PC-3 (cell line): ENCODE data around the gene SP1.

Experiments used
- CTCF ChIP-seq: fragments of 300-600 bp; sonication (generic); conservative IDR thresholded peaks from 2 replicates; pipeline ENCODE4 v1.5.1; 2017; ENCODE audit warnings: antibody characterized with exemption, low read depth, mild to moderate bottlenecking, low read length
- EZH2 ChIP-seq: fragments of 300-600 bp; sonication (generic); IDR thresholded peaks from one replicate; pipeline ENCODE4 v1.6.1; 2017; ENCODE audit warnings: antibody characterized with exemption, mild to moderate bottlenecking, low read length; ENCODE audit not compliant: unreplicated experiment
- EZH2phosphoT487 ChIP-seq: fragments of 300-600 bp; sonication (generic); IDR thresholded peaks from 2 replicates; pipeline ENCODE4 v1.6.1; 2018; ENCODE audit warnings: mild to moderate bottlenecking, antibody characterized with exemption, low read length, borderline replicate concordance

DNA sequence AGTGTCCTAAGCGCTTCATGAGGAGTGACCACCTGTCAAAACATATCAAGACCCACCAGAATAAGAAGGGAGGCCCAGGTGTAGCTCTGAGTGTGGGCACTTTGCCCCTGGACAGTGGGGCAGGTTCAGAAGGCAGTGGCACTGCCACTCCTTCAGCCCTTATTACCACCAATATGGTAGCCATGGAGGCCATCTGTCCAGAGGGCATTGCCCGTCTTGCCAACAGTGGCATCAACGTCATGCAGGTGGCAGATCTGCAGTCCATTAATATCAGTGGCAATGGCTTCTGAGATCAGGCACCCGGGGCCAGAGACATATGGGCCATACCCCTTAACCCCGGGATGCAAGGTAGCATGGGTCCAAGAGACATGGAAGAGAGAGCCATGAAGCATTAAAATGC is 31.0 kb downstream of the SP1 start:
- no peak for TF ChIP-seq EZH2
- no peak for TF ChIP-seq CTCF
- TF ChIP-seq EZH2phosphoT487: no peak
